WTC11 (cell line): ENCODE measurements around the gene ZFP42.
"Not testable (repeated sequence)": the region's sequence is repeated elsewhere in the genome, so short reads cannot be mapped to it uniquely, and the experiment has no call there.

ENCODE experiments used
- CBFB ChIP-seq: sonication (generic); formaldehyde crosslinking; IDR thresholded peaks from 2 replicates; pipeline ENCODE4 v1.8.1; 2022; ENCODE audit warnings: mild to moderate bottlenecking, low read depth, missing genetic modification reagents
- CREB1 ChIP-seq: sonication (generic); formaldehyde crosslinking; IDR thresholded peaks from 2 replicates; pipeline ENCODE4 v1.8.0; 2023; ENCODE audit warnings: mild to moderate bottlenecking, missing genetic modification reagents
- CTCF ChIP-seq: fragments of 200-600 bp; IDR thresholded peaks from 2 replicates; pipeline ENCODE4 v1.8.0; 2022; ENCODE audit warnings: antibody characterized with exemption
- GABPB1 ChIP-seq: sonication (generic); formaldehyde crosslinking; IDR thresholded peaks from 2 replicates; pipeline ENCODE4 v1.8.1; 2023; ENCODE audit warnings: mild to moderate bottlenecking, missing genetic modification reagents
- JUN ChIP-seq: sonication (generic); formaldehyde crosslinking; IDR thresholded peaks from 2 replicates; pipeline ENCODE4 v1.8.0; 2023; ENCODE audit warnings: mild to moderate bottlenecking, missing genetic modification reagents
- KAT7 ChIP-seq: sonication (generic); formaldehyde crosslinking; IDR thresholded peaks from 2 replicates; pipeline ENCODE4 v1.8.1; 2023; ENCODE audit warnings: missing genetic modification reagents, mild to moderate bottlenecking, borderline replicate concordance
- MLX ChIP-seq: sonication (generic); formaldehyde crosslinking; IDR thresholded peaks from 2 replicates; pipeline ENCODE4 v1.8.1; 2023; ENCODE audit warnings: mild to moderate bottlenecking, missing genetic modification reagents, moderate library complexity
- MXD4 ChIP-seq: fragments of 250-450 bp; sonication (Bioruptor Pico); IDR thresholded peaks from 2 replicates; pipeline ENCODE4 v1.8.0; 2021; ENCODE audit warnings: mild to moderate bottlenecking, moderate library complexity, borderline replicate concordance
- NFYB ChIP-seq: sonication (generic); formaldehyde crosslinking; conservative IDR thresholded peaks from 2 replicates; pipeline ENCODE4 v1.8.0; 2022; ENCODE audit warnings: low read depth, missing genetic modification reagents
- NR1H2 ChIP-seq: sonication (generic); formaldehyde crosslinking; IDR thresholded peaks from 2 replicates; pipeline ENCODE4 v1.9.0; 2021; ENCODE audit warnings: mild to moderate bottlenecking, moderate library complexity, missing genetic modification reagents
- NR2C2 ChIP-seq: sonication (generic); formaldehyde crosslinking; IDR thresholded peaks from 2 replicates; pipeline ENCODE4 v1.8.0; 2022; ENCODE audit warnings: mild to moderate bottlenecking, missing genetic modification reagents
- RELA ChIP-seq: sonication (generic); formaldehyde crosslinking; IDR thresholded peaks from 2 replicates; pipeline ENCODE4 v1.8.1; 2022; ENCODE audit warnings: missing genetic modification reagents, mild to moderate bottlenecking, borderline replicate concordance
- SMAD4 ChIP-seq: sonication (generic); formaldehyde crosslinking; IDR thresholded peaks from 2 replicates; pipeline ENCODE4 v1.8.0; 2022; ENCODE audit warnings: mild to moderate bottlenecking, missing genetic modification reagents

GRCh38 chr4:188045461-188045860 lies 49.9 kb downstream of the ZFP42 start:
- not testable (repeated sequence) for TF ChIP-seq JUN (CRISPR knock-in tag); SMAD4 (CRISPR knock-in tag); CTCF; GABPB1 (CRISPR knock-in tag); MXD4 (CRISPR knock-in tag); KAT7 (CRISPR knock-in tag); NR2C2 (CRISPR knock-in tag); NFYB (CRISPR knock-in tag); NR1H2; CREB1 (CRISPR knock-in tag); CBFB (CRISPR knock-in tag); MLX (CRISPR knock-in tag); RELA (CRISPR knock-in tag)
